Astrocyte of the cerebellum (primary cell): ENCODE measurements around the gene SH3RF3.

ENCODE experiments used
- DNase-seq: peaks from one replicate; pipeline ENCODE4 v3.0.0-alpha.2; 2011; ENCODE audit warnings: low read depth
- H3K4me3 ChIP-seq: 2 replicates; pipeline ENCODE4 v1.5.1; 2011; ENCODE audit warnings: mild to moderate bottlenecking, low read depth, low read length, moderate library complexity
- CTCF ChIP-seq: IDR thresholded peaks from 2 replicates; pipeline ENCODE4 v1.5.1; 2012; ENCODE audit warnings: low read length, low read depth, moderate library complexity, mild to moderate bottlenecking; ENCODE audit errors: missing control alignments
- in situ Hi-C: cut with HindIII; loops from 2 replicates; pipeline ENCODE4 v1.10.0; 2017; ENCODE audit warnings: low sequenced_read_pairs

SH3RF3 gene

GRCh38 chr2:109229094-109229675 is 100.2 kb downstream of the SH3RF3 start:
- in situ Hi-C loops: no loop called here
- no peak overlapping the region for H3K4me3 ChIP-seq
- no peak for DNase-seq
- TF ChIP-seq CTCF: no peak

GRCh38 chr2:109230941-109231420 is 102.0 kb downstream of the SH3RF3 start:
- H3K4me3 ChIP-seq: no peak overlapping the region
- DNase-seq: no peak
- no peak for TF ChIP-seq CTCF
- in situ Hi-C loops: no loop called here

- no peak for DNase-seq
- H3K4me3 ChIP-seq: no peak overlapping the region
- TF ChIP-seq CTCF: no peak
- in situ Hi-C loops: no loop called here
These were observed 102.4 kb downstream of the SH3RF3 start for GRCh38 chr2:109231428-109231827.

- no peak for DNase-seq
- in situ Hi-C loops: no loop called here
- no peak for TF ChIP-seq CTCF
- H3K4me3 ChIP-seq: no peak overlapping the region
These were observed 103.1 kb downstream of the SH3RF3 start for GRCh38 chr2:109231996-109232705.

DNA sequence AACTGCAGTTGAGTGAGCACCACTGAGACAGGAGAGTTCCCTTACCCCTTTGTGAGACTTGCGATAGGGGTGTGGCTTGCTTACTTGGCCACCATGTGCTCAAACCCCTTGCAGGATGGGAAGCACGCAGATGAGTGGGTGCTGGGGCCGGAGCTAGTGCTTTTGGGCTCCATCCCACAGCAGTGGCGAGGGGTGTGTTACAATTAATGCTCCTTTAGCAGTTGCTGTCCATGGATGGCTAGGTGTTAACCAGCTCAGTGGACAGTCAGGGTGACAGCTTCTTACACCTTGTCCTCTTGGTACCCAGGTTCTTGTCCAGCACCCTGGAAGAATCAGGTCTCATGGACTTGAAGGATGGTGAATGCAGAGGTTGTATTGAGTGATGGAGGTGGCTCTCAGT is 103.9 kb downstream of the SH3RF3 start:
- in situ Hi-C loops: no loop called here
- no peak for TF ChIP-seq CTCF
- DNase-seq: no peak
- no peak overlapping the region for H3K4me3 ChIP-seq

GRCh38 chr2:109233643-109234042 is 104.6 kb downstream of the SH3RF3 start:
- DNase-seq: no peak
- H3K4me3 ChIP-seq: no peak overlapping the region
- in situ Hi-C loops: no loop called here
- TF ChIP-seq CTCF: no peak
